Brain microvascular endothelial cell (primary cell): Measurements from ENCODE around the gene YWHAB.

Experiments used
- DNase-seq: peaks from one replicate; pipeline ENCODE4 v3.0.0-alpha.2; 2020
- H3K27ac ChIP-seq: fragments of 250-450 bp; sonication (Bioruptor Pico); 2 replicates; pipeline ENCODE4 v1.5.1; 2020; ENCODE audit warnings: mild to moderate bottlenecking, moderate library complexity
- H3K27me3 ChIP-seq: fragments of 250-450 bp; sonication (Bioruptor Pico); replicated peaks from 2 replicates; pipeline ENCODE4 v1.5.1; 2020; ENCODE audit warnings: mild to moderate bottlenecking
- H3K36me3 ChIP-seq: fragments of 250-450 bp; sonication (Bioruptor Pico); replicated peaks from 2 replicates; pipeline ENCODE4 v1.5.1; 2020; ENCODE audit warnings: mild to moderate bottlenecking
- H3K4me3 ChIP-seq: 2 replicates; pipeline ENCODE4 v1.5.1; 2011; ENCODE audit warnings: low read depth, mild to moderate bottlenecking, control low read depth, low read length, moderate library complexity
- in situ Hi-C: cut with HindIII; loops from 2 replicates; pipeline ENCODE4 v1.10.0; 2017; ENCODE audit warnings: low sequenced_read_pairs, low pct_ligation_motif_present
- TF ChIP-seq, protein P1 (sequence below): IDR thresholded peaks from 2 replicates; pipeline ENCODE4 v1.5.1; 2011; ENCODE audit warnings: low read depth, mild to moderate bottlenecking, moderate library complexity, low read length, control low read depth, inconsistent platforms; ENCODE audit errors: missing control alignments

The YWHAB gene

DNA sequence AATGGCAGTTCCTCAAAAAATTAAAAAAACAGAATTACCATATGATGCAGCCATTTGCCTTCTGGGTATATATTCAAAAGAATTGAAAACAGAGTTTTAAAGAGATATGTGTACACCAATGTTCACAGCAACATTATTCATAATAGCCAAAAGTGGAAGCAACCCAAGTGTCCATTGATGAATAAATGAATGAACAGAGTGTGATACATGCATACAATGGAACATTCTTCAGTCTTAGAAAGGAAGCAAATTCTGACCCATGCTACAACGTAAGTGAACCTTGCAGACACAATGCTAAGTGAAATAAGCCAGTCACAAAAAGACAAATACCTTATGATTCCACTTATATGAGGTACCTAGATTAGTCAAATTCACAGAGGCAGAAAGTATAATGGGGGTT, 34.7 kb upstream of the YWHAB start:
- TF ChIP-seq, protein P1, sequence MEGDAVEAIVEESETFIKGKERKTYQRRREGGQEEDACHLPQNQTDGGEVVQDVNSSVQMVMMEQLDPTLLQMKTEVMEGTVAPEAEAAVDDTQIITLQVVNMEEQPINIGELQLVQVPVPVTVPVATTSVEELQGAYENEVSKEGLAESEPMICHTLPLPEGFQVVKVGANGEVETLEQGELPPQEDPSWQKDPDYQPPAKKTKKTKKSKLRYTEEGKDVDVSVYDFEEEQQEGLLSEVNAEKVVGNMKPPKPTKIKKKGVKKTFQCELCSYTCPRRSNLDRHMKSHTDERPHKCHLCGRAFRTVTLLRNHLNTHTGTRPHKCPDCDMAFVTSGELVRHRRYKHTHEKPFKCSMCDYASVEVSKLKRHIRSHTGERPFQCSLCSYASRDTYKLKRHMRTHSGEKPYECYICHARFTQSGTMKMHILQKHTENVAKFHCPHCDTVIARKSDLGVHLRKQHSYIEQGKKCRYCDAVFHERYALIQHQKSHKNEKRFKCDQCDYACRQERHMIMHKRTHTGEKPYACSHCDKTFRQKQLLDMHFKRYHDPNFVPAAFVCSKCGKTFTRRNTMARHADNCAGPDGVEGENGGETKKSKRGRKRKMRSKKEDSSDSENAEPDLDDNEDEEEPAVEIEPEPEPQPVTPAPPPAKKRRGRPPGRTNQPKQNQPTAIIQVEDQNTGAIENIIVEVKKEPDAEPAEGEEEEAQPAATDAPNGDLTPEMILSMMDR = no peak
- in situ Hi-C loops = no loop called here
- no peaks in the 10 kb centered on the region for H3K36me3 ChIP-seq
- H3K4me3 ChIP-seq = no peak overlapping the region
- no peak overlapping the region for H3K27ac ChIP-seq
- no peaks in the 10 kb centered on the region for H3K27me3 ChIP-seq
- DNase-seq = no peak

DNA sequence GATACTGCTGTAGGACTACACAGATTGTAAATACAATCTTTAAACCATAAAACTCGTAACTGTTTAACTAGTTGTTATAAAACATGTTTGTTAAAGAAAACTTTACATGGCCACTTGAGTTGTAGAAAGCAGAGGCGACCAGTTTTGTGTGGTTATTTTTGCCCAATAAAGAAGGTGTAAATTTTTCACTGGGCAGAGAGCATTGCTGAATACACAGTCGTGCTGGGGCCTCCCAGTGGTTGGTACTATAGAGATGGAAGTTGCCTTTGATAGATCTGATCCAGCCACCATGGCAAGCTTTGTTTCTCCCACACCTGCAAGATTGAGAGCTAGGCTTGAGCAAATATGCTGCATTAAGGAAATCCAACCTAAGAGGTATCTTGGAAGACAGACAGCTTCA, 34.0 kb upstream of the YWHAB start:
- in situ Hi-C loops = no loop called here
- TF ChIP-seq, protein P1 = no peak

DNA sequence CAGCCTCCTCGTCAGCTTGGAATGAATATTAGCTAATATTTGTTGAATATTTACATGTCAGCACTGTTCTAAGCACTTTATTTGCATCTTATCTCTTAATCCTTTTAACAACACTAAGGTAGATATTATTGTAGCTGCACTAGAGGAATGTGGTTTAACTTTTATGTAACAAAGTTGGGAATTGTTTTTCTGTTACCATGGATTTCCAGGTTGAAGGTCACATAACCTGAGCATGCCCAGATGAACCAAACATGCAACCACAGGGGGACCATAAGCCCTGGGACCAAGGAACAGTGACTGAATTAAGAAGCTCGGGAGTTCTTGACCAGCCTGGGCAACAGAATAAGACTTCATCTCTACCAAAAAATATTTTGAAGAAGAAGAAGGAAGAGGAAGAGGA, 29.1 kb upstream of the YWHAB start:
- Histone ChIP-seq H3K36me3 (no peaks in the 10 kb centered on the region), H3K27ac (no peak overlapping the region), H3K4me3 (no peak overlapping the region), H3K27me3 (no peaks in the 10 kb centered on the region)
- no peak for DNase-seq
- TF ChIP-seq, protein P1 = no peak
- in situ Hi-C loops = no loop called here

More for the DNA sequence above, 34.0 kb upstream of the YWHAB start:
- Histone ChIP-seq H3K27ac (no peak overlapping the region), H3K4me3 (no peak overlapping the region), H3K36me3 (no peaks in the 10 kb centered on the region), H3K27me3 (no peaks in the 10 kb centered on the region)
- no peak for DNase-seq

DNA sequence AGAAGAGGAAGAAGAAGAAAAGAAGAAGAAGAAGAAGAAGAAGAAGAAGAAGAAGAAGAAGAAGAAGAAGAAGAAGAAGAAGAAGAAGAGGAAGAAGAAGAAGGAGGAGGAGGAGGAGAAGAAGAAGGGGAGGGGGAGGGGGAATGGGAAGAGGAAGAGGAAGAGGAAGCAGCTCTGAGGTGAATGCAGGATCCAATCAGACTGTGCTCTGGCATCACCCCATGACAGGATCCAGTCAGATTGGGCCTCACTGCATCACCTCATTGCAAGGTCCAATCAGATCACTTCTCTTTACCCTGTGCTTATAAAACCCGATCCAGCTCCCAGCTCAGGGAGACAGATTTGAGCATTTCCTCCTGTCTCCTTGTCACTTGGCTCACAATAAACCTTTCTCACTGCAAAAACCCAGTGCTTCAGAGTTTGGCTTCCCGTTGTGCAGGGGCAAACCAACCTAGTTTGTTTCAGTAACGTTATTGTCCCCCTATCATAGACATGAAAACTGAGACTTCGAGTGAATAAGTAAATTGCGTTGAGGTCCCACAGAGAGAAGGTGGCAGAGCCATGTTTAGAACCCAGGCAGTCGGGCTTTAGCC, 28.6 kb upstream of the YWHAB start:
- DNase-seq = no peak
- in situ Hi-C loops = no loop called here

DNA sequence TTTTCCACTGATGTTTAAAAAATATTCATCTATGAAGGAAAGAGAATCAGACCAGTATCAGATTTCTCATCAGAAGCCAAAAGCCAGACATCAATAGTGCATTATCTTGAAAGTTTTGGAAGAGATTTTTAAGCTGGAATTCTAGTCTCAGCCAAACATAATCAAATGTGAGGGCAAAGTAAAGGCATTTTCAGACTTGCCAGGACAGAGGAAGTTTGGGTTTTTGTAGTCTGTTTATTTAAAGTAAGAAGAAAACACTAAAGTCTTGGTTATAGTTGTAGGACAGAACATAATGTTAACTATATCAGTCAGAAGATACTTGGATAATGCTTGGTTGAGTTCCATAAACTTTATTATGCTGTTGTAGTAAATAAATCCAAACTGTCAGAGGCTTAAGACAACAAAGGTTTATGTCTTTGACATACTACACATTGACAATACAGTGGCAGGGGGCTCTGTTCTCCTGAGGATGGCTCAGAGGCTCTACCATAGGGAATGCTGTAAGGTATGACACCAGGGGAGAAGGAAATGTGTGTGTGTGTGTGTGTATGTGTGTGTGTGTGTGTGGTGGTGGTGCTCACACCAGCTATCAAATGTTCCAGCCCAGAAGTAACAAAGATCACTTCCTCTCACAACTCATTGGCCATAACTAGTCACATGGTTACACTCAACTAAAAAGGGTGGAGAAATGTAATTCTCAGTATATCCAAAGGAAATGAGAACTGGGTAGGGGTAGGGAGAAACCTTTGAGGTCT, 26.7 kb upstream of the YWHAB start:
- Histone ChIP-seq H3K27me3 (no peaks in the 10 kb centered on the region), H3K27ac (no peak overlapping the region), H3K4me3 (no peak overlapping the region), H3K36me3 (no peaks in the 10 kb centered on the region)
- no peak for DNase-seq
- TF ChIP-seq, protein P1 = no peak
- in situ Hi-C loops = no loop called here

More for the DNA sequence above, 28.6 kb upstream of the YWHAB start:
- Histone ChIP-seq H3K4me3 (no peak overlapping the region), H3K27me3 (no peaks in the 10 kb centered on the region), H3K36me3 (no peaks in the 10 kb centered on the region), H3K27ac (no peak overlapping the region)
- TF ChIP-seq, protein P1 = no peak

DNA sequence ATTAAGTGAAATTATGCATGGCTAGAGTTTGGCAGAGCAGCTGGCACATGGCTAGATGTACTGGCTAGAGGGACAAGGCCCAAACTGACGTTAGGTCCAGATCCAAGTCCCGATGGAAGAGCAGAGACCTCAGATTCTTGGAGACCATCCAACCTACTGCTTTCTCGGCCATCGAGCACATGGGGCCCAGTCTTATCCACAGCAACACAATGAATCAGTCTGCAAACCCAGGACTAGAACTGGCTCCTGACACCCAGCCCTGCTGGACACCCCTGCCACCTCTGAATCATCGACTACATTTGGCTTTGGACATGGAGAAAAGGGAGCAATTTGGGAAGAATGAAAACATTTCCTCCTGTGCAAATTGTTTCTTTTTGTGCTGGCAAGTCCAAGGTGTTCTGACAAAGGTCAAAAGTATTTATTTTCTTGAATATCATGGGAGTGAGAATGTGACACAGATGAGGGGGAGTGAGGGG, 23.9 kb upstream of the YWHAB start:
- Histone ChIP-seq H3K4me3 (no peak overlapping the region), H3K27ac (no peak overlapping the region), H3K27me3 (peaks cover 1% of the 10 kb centered on the region), H3K36me3 (no peaks in the 10 kb centered on the region)
- peak; percentile 16 for DNase-seq
- in situ Hi-C loops = no loop called here
- TF ChIP-seq, protein P1 = no peak
